Natural killer cell (primary cell): ENCODE data around the gene ARRB1. TPM values are rescaled to one million over a fixed set of nuclear protein-coding genes. Genes with fewer than 3 reads are reported as not detected.

Experiments
- ATAC-seq, 3 donors: fragments of 150-1000 bp in 2 of 3; fragments of 200-7000 bp in 1 of 3; cut with Tn5 transposase; 1 replicate in 1 of 3; 2 replicates in 2 of 3; pipeline ENCODE4 v1.10.0; 2021; ENCODE audit warnings: mild to moderate bottlenecking in 2 of 3, moderate library complexity in 2 of 3
- DNase-seq, 2 donors: peaks; one replicate each; pipeline versions ENCODE4 v3.0.0 to v3.0.0-alpha.2; 2013 to 2021; ENCODE audit warnings: mixed read lengths in 1 of 2
- H3K27ac ChIP-seq: one replicate; pipeline ENCODE4 v1.5.1; 2013; ENCODE audit warnings: mild to moderate bottlenecking, low read length
- H3K27me3 ChIP-seq: one replicate; pipeline ENCODE4 v1.6.1; 2013; ENCODE audit warnings: low read length; ENCODE audit not compliant: control insufficient read depth, insufficient read depth
- H3K36me3 ChIP-seq: one replicate; pipeline ENCODE4 v1.6.1; 2013; ENCODE audit warnings: low read length; ENCODE audit not compliant: control insufficient read depth, insufficient read depth
- H3K4me1 ChIP-seq: one replicate; pipeline ENCODE4 v1.6.1; 2013; ENCODE audit warnings: low read length; ENCODE audit not compliant: control insufficient read depth, insufficient read depth
- H3K4me3 ChIP-seq: one replicate; pipeline ENCODE4 v1.5.1; 2013; ENCODE audit warnings: low read length
- H3K9me3 ChIP-seq: one replicate; pipeline ENCODE4 v1.6.1; 2013; ENCODE audit warnings: low read length; ENCODE audit not compliant: control insufficient read depth, insufficient read depth
- H3K27ac Mint-ChIP-seq, 2 donors: one replicate each; pipeline ENCODE4 v1.8.0; 2022; ENCODE audit warnings: mild to moderate bottlenecking in 2 of 2, mixed read lengths in 2 of 2, moderate library complexity in 1 of 2
- H3K27me3 Mint-ChIP-seq, 2 donors: one replicate each; pipeline ENCODE4 v1.8.0; 2022; ENCODE audit warnings: low read depth in 2 of 2, mixed read lengths in 2 of 2
- H3K36me3 Mint-ChIP-seq: one replicate; pipeline ENCODE4 v1.8.0; 2022; ENCODE audit warnings: mixed read lengths
- H3K4me1 Mint-ChIP-seq, 2 donors: one replicate each; pipeline ENCODE4 v1.8.0; 2022; ENCODE audit warnings: mixed read lengths in 2 of 2
- H3K4me3 Mint-ChIP-seq: one replicate; pipeline ENCODE4 v1.8.0; 2022; ENCODE audit warnings: mild to moderate bottlenecking, moderate library complexity, mixed read lengths
- H3K9me3 Mint-ChIP-seq, 2 donors: one replicate each; pipeline ENCODE4 v1.8.0; 2022; ENCODE audit warnings: mixed read lengths in 2 of 2
- WGBS: methylation state at CpG from one replicate; pipeline ENCODE4 v1.1.7; 2013; ENCODE audit warnings: missing lambda C conversion rate; ENCODE audit not compliant: insufficient coverage; 5-methylcytosine and 5-hydroxymethylcytosine counted together
- intact Hi-C: fragments of 100-400 bp; cut with micrococcal nuclease; formaldehyde crosslinking; loops from one replicate; pipeline ENCODE4 v1.14.2; 2022
- total RNA-seq, 4 donors: library from RNA; stranded (reverse); fragments of 120-200 nt in 1 of 4; gene quantifications; one replicate each; pipeline versions ENCODE4 v1.2.3 to v1.2.4, GENCODE V29; 2013 to 2022
- TF ChIP-seq, protein P1 (sequence below): fragments of 200-600 bp; IDR thresholded peaks from one replicate; pipeline ENCODE4 v1.8.0; 2022; ENCODE audit warnings: antibody characterized with exemption

Gene ARRB1
- total RNA-seq, 3 donors from 2014 or later (not counting 1 experiment from before 2014, with no cell fraction given): 128 to 200 (median 174) TPM

DNA sequence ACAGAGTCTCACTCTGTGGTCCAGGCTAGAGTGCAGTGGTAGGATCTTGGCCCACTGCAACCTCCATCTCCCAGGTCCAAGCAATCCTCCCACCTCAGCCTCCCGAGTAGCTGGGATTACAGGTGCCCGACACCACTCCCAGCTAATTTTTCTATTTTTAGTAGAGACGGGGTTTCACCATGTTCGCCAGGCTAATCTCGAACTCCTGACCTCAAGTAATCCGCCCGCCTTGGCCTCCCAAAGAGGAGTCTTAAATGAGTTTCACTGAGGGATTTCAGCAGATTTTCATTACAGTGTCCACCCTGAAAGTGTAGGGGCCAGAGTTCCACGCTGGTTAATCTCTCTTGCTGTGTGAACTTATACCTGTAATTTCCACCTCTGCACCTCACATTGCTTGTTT is 47.4 kb upstream of the ARRB1 start:
- H3K4me1 Mint-ChIP-seq: peaks cover 45 to 48% of the 10 kb centered on the region in 2 donors
- WGBS: 81% methylated on average over 8 of the region's 8 CpGs
- Histone ChIP-seq H3K27ac (no peak overlapping the region), H3K4me3 (no peak overlapping the region), H3K9me3 (no peaks in the 10 kb centered on the region), H3K4me1 (peaks cover 29% of the 10 kb centered on the region), H3K27me3 (no peaks in the 10 kb centered on the region), H3K36me3 (peaks cover 31% of the 10 kb centered on the region)
- peak overlapping the region; percentile 97 to 98 for H3K27ac Mint-ChIP-seq
- peak overlapping the region; percentile 99 for H3K4me3 Mint-ChIP-seq
- intact Hi-C loops: no loop called here
- H3K9me3 Mint-ChIP-seq: no peaks in the 10 kb centered on the region
- H3K27me3 Mint-ChIP-seq: peaks cover 0 to 6% of the 10 kb centered on the region in 2 donors
- ATAC-seq: no peak
- H3K36me3 Mint-ChIP-seq: peaks cover 7% of the 10 kb centered on the region
- TF ChIP-seq, protein P1, sequence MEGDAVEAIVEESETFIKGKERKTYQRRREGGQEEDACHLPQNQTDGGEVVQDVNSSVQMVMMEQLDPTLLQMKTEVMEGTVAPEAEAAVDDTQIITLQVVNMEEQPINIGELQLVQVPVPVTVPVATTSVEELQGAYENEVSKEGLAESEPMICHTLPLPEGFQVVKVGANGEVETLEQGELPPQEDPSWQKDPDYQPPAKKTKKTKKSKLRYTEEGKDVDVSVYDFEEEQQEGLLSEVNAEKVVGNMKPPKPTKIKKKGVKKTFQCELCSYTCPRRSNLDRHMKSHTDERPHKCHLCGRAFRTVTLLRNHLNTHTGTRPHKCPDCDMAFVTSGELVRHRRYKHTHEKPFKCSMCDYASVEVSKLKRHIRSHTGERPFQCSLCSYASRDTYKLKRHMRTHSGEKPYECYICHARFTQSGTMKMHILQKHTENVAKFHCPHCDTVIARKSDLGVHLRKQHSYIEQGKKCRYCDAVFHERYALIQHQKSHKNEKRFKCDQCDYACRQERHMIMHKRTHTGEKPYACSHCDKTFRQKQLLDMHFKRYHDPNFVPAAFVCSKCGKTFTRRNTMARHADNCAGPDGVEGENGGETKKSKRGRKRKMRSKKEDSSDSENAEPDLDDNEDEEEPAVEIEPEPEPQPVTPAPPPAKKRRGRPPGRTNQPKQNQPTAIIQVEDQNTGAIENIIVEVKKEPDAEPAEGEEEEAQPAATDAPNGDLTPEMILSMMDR: no peak
- DNase-seq: no peak

DNA sequence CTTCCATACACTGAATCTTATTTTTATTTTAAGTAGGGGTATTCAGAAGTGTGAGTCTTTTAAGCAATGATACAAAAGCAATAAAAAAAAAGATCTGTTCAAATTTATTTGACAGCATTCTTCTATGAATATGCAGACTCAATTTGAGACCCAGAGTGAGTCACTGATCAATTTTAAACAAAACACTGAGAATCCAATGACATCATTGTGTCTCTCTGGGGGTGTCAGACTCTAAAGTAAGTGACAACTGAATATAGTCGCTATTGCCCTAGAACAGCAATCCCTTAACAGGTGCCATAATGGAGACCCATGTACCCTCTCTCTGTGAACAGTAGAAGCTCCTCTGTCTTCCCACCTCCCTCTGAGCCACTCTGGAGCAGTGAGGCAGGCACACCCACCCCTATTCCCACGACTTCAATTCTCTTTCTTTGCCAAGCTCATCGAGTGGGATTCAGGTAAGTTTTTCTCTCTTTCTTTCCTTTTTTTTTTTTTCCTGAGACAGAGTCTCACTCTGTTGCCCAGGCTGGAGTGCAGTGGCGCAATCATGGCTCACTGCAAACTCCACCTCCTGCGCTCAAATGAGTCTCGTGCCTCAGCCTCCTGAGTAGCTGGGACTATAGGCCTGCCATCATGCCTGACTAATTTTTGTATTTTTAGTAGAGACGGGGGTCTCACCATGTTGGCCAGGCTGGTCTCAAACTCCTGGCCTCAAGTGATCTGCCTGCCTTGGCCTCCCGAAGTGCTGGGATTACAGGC is 42.8 kb upstream of the ARRB1 start:
- intact Hi-C loops: no loop called here
- Histone ChIP-seq H3K27ac (no peak overlapping the region), H3K4me3 (no peak overlapping the region)

DNA sequence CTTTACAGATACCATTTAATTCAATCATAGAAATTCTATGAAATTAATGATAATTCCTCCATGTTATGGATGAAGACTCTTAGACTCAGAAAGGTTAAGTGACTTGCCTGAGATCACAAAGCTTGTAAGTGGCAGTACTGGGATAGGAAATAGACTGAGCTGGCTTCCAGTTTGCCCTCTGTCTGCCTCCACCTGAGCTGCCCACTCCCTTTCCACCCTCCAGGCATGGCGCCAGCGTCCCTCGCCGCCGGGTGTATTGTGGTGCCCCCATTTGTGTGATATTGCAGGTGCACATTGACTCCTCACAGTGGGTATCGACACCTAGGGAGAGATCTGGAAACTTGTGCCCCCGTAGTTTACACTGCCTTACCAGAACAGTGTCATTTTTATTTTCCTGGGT is 38.5 kb upstream of the ARRB1 start:
- TF ChIP-seq, protein P1: no peak
- H3K9me3 Mint-ChIP-seq: no peaks in the 10 kb centered on the region
- WGBS: 89% methylated on average over 7 of the region's 7 CpGs

More for the DNA sequence above, 42.8 kb upstream of the ARRB1 start:
- no peaks in the 10 kb centered on the region for H3K27me3 ChIP-seq
- H3K36me3 ChIP-seq: no peaks in the 10 kb centered on the region
- Mint-ChIP-seq H3K36me3 (no peaks in the 10 kb centered on the region), H3K27ac (no peak overlapping the region), H3K9me3 (no peaks in the 10 kb centered on the region), H3K4me1 (peaks cover 3% of the 10 kb centered on the region in 2 donors), H3K4me3 (no peak overlapping the region), H3K27me3 (peaks cover 0 to 6% of the 10 kb centered on the region in 2 donors)
- H3K4me1 ChIP-seq: peaks cover 4% of the 10 kb centered on the region
- no peaks in the 10 kb centered on the region for H3K9me3 ChIP-seq
- DNase-seq: no peak
- ATAC-seq: no peak
- WGBS: 83% methylated on average over 8 of the region's 8 CpGs
- TF ChIP-seq, protein P1: no peak

DNA sequence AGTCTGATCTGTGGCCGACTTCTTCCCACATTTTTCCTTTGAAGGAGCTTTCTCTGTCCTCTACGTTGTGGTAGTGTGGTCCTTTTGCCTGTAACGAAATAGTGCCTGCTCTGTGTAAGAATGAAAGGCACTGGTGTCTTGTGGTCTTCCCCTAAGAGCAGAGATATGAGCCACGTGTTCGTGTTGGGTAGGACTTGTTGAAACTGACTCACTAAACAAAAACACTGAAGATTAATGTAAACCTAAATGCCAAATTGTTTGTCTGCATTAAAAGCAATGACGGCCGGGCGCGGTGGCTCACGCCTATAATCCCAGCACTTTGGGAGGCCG is 37.8 kb upstream of the ARRB1 start:
- Mint-ChIP-seq H3K27ac (no peak overlapping the region), H3K27me3 (no peaks in the 10 kb centered on the region), H3K36me3 (no peaks in the 10 kb centered on the region), H3K4me3 (no peak overlapping the region), H3K4me1 (peaks cover 5 to 6% of the 10 kb centered on the region in 2 donors), H3K9me3 (no peaks in the 10 kb centered on the region)
- TF ChIP-seq, protein P1: no peak
- intact Hi-C loops: no loop called here
- 77% methylated on average over 11 of the region's 11 CpGs for WGBS
- Histone ChIP-seq H3K36me3 (no peaks in the 10 kb centered on the region), H3K9me3 (no peaks in the 10 kb centered on the region), H3K27me3 (no peaks in the 10 kb centered on the region), H3K4me1 (peaks cover 13% of the 10 kb centered on the region), H3K4me3 (no peak overlapping the region), H3K27ac (no peak overlapping the region)
- no peak for DNase-seq
- ATAC-seq: no peak

More for the DNA sequence above, 38.5 kb upstream of the ARRB1 start:
- Mint-ChIP-seq H3K27ac (no peak overlapping the region), H3K4me3 (no peak overlapping the region), H3K4me1 (no peaks in the 10 kb centered on the region), H3K27me3 (peaks cover 0 to 2% of the 10 kb centered on the region in 2 donors), H3K36me3 (no peaks in the 10 kb centered on the region)
- intact Hi-C loops: no loop called here
- H3K4me3 ChIP-seq: no peak overlapping the region
- ATAC-seq: no peak
- H3K4me1 ChIP-seq: peaks cover 9% of the 10 kb centered on the region
- H3K36me3 ChIP-seq: no peaks in the 10 kb centered on the region
- H3K27me3 ChIP-seq: no peaks in the 10 kb centered on the region
- no peaks in the 10 kb centered on the region for H3K9me3 ChIP-seq
- DNase-seq: no peak
- H3K27ac ChIP-seq: no peak overlapping the region
